Neural progenitor cell (in vitro differentiated cells): ENCODE measurements around the gene MT1M.

Experiments
- CTCF ChIP-seq: fragments of 200-600 bp; sonication (generic); IDR thresholded peaks from 2 replicates; pipeline ENCODE4 v1.5.1; 2017; ENCODE audit warnings: antibody characterized with exemption, mild to moderate bottlenecking
- EZH2 ChIP-seq: fragments of 200-600 bp; sonication (generic); IDR thresholded peaks from 2 replicates; pipeline ENCODE4 v1.6.1; 2017; ENCODE audit warnings: antibody characterized with exemption, mild to moderate bottlenecking, moderate library complexity

DNA sequence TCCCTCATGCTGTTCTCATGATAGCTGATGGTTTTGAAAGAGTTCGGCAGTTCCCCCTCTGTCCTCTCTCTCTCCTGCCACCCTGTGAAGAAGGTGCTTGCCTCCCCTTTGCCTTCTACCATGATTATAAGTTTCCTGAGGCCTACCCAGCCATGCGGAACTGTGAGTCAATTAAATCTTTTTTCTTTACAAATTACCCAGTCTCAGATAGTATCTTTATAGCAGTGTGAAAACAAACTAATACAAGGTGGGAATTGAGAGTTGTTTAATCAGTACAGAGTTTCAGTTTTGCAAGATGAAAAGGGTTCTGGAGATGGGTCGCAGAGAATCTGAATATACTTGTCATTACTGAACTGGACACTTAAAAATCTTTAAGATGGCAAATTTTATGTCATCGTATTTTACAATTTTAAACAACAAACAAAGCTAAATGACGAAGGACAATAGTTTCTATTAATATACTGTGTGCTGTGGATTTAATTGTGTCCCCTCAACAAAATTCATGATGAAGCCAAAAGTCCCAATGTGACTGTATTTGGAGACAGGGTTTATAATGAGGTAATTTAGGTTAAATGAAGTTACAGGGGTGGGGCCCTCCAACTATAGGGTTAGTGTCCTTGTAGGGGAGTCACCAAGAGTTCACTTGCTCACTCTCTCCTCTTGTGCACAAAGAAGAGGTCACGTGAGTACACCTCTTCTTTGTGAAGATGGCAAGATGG, 38.7 kb upstream of the MT1M start:
- no peak for TF ChIP-seq CTCF
- no peak for TF ChIP-seq EZH2
